Liver (tissue), 3 donors: Measurements from ENCODE around the gene CLCN7.

Experiments used
- FOXA1 ChIP-seq: IDR thresholded peaks from 2 replicates; pipeline ENCODE4 v1.6.1; 2016; ENCODE audit warnings: antibody characterized with exemption
- GABPA ChIP-seq, 2 donors: IDR thresholded peaks in 1 of 2; conservative IDR thresholded peaks in 1 of 2; 2 replicates each; pipeline ENCODE4 v1.6.1; 2016; ENCODE audit warnings: antibody characterized with exemption in 2 of 2, mild to moderate bottlenecking in 1 of 2, moderate library complexity in 1 of 2
- NR2F2 ChIP-seq: IDR thresholded peaks from 2 replicates; pipeline ENCODE4 v1.6.1; 2016; ENCODE audit warnings: antibody characterized with exemption
- RAD21 ChIP-seq, 2 donors: IDR thresholded peaks; 2 replicates each; pipeline ENCODE4 v1.6.1; 2016; ENCODE audit warnings: antibody characterized with exemption in 2 of 2, mild to moderate bottlenecking in 2 of 2
- RXRA ChIP-seq, 2 donors: IDR thresholded peaks; 2 replicates each; pipeline ENCODE4 v1.6.1; 2017 to 2018; ENCODE audit warnings: antibody characterized with exemption in 2 of 2, mild to moderate bottlenecking in 1 of 2
- SP1 ChIP-seq: IDR thresholded peaks from 2 replicates; pipeline ENCODE4 v1.6.1; 2018; ENCODE audit warnings: antibody characterized with exemption, mild to moderate bottlenecking
- TAF1 ChIP-seq: conservative IDR thresholded peaks from 2 replicates; pipeline ENCODE4 v1.6.1; 2016; ENCODE audit warnings: antibody characterized with exemption, mild to moderate bottlenecking
- YY1 ChIP-seq: IDR thresholded peaks from 2 replicates; pipeline ENCODE4 v1.6.1; 2016; ENCODE audit warnings: antibody characterized with exemption, mild to moderate bottlenecking
- TF ChIP-seq, protein P1 (sequence below): IDR thresholded peaks from 2 replicates; pipeline ENCODE4 v1.6.1; 2016; ENCODE audit warnings: antibody characterized with exemption
- TF ChIP-seq, protein P2 (sequence below): fragments of 150-350 bp; IDR thresholded peaks from 2 replicates; pipeline ENCODE4 v1.5.1; 2017; ENCODE audit warnings: improper control_type of control experiment, low read depth, low read length; ENCODE audit not compliant: missing input control
- TF ChIP-seq, protein P3 (sequence below): IDR thresholded peaks from 2 replicates; pipeline ENCODE4 v1.6.1; 2016; ENCODE audit warnings: antibody characterized with exemption, mild to moderate bottlenecking
- TF ChIP-seq, protein P4 (sequence below): IDR thresholded peaks from 2 replicates; pipeline ENCODE4 v1.6.1; 2016; ENCODE audit warnings: antibody characterized with exemption
- donor health status: healthy.
- donor health status: healthy.

DNA sequence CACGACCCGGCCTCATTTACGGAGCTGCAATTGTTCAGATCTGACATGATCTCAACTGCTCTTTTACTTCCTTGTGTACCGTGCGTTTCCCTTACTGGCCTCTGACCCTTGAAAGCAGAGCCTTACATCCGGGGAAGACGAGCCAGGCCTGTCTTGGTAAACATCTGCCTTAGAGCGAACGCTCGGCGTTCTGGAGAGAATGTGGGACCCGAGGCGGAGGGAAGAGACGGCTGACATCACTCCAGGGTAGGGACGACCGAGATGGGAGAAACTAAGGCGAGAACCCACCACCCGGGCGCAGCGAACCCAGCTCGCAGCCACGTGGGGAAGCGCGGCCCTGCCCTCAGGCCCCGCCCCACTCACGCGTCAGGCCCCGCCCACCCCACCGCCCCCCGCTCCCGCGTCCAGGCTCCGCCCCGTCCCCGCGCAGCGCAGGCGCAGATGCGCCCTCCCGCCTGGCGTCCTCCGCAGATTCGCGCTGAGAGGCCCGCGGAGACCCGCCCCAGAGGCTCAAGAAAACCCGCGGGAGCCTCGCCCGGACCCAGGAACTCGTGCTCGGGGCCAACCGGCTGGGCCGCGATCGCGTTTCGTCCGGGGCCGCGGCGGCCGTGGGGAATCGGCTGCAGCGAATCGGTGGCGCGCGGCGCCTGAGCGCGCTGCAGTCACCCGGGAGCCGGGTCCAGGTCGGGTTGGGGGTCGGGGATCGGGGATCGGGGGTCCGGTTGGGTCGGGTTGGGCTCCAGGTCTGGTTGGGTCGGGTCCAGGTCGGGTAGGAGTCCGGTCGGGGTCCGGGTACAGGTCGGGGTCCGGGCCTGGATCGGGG lies 18.3 kb upstream of the CLCN7 start, which contains the start of gene TELO2:
- TF ChIP-seq, protein P1, sequence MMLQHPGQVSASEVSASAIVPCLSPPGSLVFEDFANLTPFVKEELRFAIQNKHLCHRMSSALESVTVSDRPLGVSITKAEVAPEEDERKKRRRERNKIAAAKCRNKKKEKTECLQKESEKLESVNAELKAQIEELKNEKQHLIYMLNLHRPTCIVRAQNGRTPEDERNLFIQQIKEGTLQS, result no peak
- TF ChIP-seq, protein P2, sequence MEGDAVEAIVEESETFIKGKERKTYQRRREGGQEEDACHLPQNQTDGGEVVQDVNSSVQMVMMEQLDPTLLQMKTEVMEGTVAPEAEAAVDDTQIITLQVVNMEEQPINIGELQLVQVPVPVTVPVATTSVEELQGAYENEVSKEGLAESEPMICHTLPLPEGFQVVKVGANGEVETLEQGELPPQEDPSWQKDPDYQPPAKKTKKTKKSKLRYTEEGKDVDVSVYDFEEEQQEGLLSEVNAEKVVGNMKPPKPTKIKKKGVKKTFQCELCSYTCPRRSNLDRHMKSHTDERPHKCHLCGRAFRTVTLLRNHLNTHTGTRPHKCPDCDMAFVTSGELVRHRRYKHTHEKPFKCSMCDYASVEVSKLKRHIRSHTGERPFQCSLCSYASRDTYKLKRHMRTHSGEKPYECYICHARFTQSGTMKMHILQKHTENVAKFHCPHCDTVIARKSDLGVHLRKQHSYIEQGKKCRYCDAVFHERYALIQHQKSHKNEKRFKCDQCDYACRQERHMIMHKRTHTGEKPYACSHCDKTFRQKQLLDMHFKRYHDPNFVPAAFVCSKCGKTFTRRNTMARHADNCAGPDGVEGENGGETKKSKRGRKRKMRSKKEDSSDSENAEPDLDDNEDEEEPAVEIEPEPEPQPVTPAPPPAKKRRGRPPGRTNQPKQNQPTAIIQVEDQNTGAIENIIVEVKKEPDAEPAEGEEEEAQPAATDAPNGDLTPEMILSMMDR, result no peak
- TF ChIP-seq FOXA1 (no peak), GABPA (IDR thresholded peaks at IDR 0.05 in 1 of 2, conservative IDR thresholded peaks at IDR 0.05 in 1 of 2) (no peak), TAF1 (no peak), YY1 (no peak), RAD21 (IDR thresholded peaks at IDR 0.05) (no peak), RXRA (IDR thresholded peaks at IDR 0.05) (peak in 1 of 2 donors; percentile 30), SP1 (peak; percentile 40), NR2F2 (peak; percentile 90)
- TF ChIP-seq, protein P3, sequence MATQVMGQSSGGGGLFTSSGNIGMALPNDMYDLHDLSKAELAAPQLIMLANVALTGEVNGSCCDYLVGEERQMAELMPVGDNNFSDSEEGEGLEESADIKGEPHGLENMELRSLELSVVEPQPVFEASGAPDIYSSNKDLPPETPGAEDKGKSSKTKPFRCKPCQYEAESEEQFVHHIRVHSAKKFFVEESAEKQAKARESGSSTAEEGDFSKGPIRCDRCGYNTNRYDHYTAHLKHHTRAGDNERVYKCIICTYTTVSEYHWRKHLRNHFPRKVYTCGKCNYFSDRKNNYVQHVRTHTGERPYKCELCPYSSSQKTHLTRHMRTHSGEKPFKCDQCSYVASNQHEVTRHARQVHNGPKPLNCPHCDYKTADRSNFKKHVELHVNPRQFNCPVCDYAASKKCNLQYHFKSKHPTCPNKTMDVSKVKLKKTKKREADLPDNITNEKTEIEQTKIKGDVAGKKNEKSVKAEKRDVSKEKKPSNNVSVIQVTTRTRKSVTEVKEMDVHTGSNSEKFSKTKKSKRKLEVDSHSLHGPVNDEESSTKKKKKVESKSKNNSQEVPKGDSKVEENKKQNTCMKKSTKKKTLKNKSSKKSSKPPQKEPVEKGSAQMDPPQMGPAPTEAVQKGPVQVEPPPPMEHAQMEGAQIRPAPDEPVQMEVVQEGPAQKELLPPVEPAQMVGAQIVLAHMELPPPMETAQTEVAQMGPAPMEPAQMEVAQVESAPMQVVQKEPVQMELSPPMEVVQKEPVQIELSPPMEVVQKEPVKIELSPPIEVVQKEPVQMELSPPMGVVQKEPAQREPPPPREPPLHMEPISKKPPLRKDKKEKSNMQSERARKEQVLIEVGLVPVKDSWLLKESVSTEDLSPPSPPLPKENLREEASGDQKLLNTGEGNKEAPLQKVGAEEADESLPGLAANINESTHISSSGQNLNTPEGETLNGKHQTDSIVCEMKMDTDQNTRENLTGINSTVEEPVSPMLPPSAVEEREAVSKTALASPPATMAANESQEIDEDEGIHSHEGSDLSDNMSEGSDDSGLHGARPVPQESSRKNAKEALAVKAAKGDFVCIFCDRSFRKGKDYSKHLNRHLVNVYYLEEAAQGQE, result no peak
- TF ChIP-seq, protein P4, sequence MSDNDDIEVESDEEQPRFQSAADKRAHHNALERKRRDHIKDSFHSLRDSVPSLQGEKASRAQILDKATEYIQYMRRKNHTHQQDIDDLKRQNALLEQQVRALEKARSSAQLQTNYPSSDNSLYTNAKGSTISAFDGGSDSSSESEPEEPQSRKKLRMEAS, result no peak
